IMR-90 (cell line): ENCODE data around the gene MMGT1.
A peak's percentile ranks its signal among the peaks of the same experiment; 100 is the strongest.

ENCODE experiments used
- CEBPB ChIP-seq: IDR thresholded peaks from 2 replicates; pipeline ENCODE4 v1.6.1; 2012; ENCODE audit warnings: low read depth, low read length, improper control_type of control experiment
- FOS ChIP-seq: fragments of 150-350 bp; IDR thresholded peaks from 2 replicates; pipeline ENCODE4 v1.6.1; 2016; ENCODE audit warnings: low read depth, low read length
- MAFK ChIP-seq: IDR thresholded peaks from 2 replicates; pipeline ENCODE4 v1.6.1; 2012; ENCODE audit warnings: low read depth, low read length, improper control_type of control experiment
- MAZ ChIP-seq: IDR thresholded peaks from 2 replicates; pipeline ENCODE4 v1.6.1; 2012; ENCODE audit warnings: low read depth, mild to moderate bottlenecking, low read length, improper control_type of control experiment, moderate library complexity, borderline replicate concordance
- POLR2A ChIP-seq: IDR thresholded peaks from 2 replicates; pipeline ENCODE4 v1.6.1; 2012; ENCODE audit warnings: mild to moderate bottlenecking, low read depth, low read length
- RAD21 ChIP-seq: IDR thresholded peaks from 2 replicates; pipeline ENCODE4 v1.6.1; 2012; ENCODE audit warnings: low read length, improper control_type of control experiment
- RCOR1 ChIP-seq: IDR thresholded peaks from 2 replicates; pipeline ENCODE4 v1.6.1; 2012; ENCODE audit warnings: mild to moderate bottlenecking, low read length, improper control_type of control experiment; ENCODE audit not compliant: insufficient replicate concordance
- SMC3 ChIP-seq: fragments of 150-350 bp; IDR thresholded peaks from 2 replicates; pipeline ENCODE4 v1.6.1; 2016; ENCODE audit warnings: low read depth, mild to moderate bottlenecking, antibody characterized with exemption, low read length, moderate library complexity
- TF ChIP-seq, protein P1 (sequence below): conservative IDR thresholded peaks from 2 replicates; pipeline ENCODE4 v1.5.1; 2012; ENCODE audit warnings: mild to moderate bottlenecking, low read depth, low read length, improper control_type of control experiment
- TF ChIP-seq, protein P2 (sequence below): fragments of 150-350 bp; IDR thresholded peaks from 2 replicates; pipeline ENCODE4 v1.6.1; 2017; ENCODE audit warnings: mild to moderate bottlenecking, antibody characterized with exemption, low read length, low read depth

DNA sequence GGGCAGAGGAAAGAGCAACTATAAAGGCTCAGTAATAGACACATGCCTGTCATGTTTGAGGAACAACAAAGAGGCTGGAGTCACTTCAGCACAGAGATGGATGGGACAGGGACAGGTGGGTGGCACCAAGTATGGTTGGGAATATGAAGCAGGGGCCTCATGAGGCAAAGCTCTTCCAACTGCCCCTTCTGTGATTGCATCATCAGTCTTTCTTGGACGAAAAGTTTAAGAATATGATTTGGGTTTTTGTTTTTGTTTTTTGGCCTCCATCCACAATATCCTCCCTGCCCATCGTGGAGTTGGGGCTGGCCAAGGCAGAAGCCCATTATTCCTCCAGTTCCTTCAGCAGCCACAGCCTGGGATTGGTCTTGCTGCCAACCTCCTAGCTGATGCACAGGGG lies 45.9 kb downstream of the MMGT1 start:
- TF ChIP-seq MAZ = no peak
- TF ChIP-seq, protein P1, sequence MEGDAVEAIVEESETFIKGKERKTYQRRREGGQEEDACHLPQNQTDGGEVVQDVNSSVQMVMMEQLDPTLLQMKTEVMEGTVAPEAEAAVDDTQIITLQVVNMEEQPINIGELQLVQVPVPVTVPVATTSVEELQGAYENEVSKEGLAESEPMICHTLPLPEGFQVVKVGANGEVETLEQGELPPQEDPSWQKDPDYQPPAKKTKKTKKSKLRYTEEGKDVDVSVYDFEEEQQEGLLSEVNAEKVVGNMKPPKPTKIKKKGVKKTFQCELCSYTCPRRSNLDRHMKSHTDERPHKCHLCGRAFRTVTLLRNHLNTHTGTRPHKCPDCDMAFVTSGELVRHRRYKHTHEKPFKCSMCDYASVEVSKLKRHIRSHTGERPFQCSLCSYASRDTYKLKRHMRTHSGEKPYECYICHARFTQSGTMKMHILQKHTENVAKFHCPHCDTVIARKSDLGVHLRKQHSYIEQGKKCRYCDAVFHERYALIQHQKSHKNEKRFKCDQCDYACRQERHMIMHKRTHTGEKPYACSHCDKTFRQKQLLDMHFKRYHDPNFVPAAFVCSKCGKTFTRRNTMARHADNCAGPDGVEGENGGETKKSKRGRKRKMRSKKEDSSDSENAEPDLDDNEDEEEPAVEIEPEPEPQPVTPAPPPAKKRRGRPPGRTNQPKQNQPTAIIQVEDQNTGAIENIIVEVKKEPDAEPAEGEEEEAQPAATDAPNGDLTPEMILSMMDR = no peak
- TF ChIP-seq, protein P2, sequence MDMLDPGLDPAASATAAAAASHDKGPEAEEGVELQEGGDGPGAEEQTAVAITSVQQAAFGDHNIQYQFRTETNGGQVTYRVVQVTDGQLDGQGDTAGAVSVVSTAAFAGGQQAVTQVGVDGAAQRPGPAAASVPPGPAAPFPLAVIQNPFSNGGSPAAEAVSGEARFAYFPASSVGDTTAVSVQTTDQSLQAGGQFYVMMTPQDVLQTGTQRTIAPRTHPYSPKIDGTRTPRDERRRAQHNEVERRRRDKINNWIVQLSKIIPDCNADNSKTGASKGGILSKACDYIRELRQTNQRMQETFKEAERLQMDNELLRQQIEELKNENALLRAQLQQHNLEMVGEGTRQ = no peak
- no peak for TF ChIP-seq FOS
- no peak for TF ChIP-seq POLR2A
- TF ChIP-seq RCOR1 = no peak
- TF ChIP-seq RAD21 = no peak
- TF ChIP-seq SMC3 = no peak
- TF ChIP-seq CEBPB = peak; percentile 59
- no peak for TF ChIP-seq MAFK
